Measurements from ENCODE around the gene NEIL3. TPM values are rescaled to one million over a fixed set of nuclear protein-coding genes. Genes with fewer than 3 reads are reported as not detected.

Gene NEIL3
- total and polyA plus RNA-seq, 2 of the 8 experiments (the other 6 are each of a cell fraction or from before 2014, with no cell fraction given): 5.5 to 11.0 TPM

DNA sequence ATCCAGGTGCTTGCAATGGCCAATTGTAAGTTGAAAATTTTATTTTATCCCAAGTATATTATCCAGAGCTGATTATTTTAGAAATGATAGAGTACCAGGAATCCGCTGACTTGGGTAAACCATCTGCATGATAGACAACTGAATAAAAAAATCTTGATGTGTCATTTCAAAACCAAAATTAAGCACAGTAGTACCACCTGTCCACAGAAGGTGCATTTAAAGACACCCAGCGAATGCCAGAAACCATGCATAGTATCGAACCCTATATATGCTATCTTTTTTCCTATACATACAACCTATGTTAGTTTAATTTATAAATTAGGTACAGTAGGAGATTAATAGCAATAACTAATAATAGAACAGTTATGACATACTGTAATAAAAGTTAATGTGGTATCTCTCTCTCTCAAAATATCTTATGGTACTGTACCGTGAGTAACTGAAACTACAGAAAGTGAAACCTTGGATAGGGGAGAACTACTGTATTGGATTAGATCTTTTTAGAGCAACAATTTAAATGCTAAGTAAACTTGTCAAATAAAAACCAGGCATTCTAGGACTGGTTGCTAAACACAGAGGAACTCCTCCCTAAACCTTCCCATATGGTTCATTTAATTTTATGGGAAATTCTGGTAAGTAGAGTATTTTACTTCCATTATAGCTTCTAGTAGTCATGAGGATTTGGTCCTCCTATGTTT lies 6.2 kb downstream of the NEIL3 start (continued):
- TF ChIP-seq, protein P1, sequence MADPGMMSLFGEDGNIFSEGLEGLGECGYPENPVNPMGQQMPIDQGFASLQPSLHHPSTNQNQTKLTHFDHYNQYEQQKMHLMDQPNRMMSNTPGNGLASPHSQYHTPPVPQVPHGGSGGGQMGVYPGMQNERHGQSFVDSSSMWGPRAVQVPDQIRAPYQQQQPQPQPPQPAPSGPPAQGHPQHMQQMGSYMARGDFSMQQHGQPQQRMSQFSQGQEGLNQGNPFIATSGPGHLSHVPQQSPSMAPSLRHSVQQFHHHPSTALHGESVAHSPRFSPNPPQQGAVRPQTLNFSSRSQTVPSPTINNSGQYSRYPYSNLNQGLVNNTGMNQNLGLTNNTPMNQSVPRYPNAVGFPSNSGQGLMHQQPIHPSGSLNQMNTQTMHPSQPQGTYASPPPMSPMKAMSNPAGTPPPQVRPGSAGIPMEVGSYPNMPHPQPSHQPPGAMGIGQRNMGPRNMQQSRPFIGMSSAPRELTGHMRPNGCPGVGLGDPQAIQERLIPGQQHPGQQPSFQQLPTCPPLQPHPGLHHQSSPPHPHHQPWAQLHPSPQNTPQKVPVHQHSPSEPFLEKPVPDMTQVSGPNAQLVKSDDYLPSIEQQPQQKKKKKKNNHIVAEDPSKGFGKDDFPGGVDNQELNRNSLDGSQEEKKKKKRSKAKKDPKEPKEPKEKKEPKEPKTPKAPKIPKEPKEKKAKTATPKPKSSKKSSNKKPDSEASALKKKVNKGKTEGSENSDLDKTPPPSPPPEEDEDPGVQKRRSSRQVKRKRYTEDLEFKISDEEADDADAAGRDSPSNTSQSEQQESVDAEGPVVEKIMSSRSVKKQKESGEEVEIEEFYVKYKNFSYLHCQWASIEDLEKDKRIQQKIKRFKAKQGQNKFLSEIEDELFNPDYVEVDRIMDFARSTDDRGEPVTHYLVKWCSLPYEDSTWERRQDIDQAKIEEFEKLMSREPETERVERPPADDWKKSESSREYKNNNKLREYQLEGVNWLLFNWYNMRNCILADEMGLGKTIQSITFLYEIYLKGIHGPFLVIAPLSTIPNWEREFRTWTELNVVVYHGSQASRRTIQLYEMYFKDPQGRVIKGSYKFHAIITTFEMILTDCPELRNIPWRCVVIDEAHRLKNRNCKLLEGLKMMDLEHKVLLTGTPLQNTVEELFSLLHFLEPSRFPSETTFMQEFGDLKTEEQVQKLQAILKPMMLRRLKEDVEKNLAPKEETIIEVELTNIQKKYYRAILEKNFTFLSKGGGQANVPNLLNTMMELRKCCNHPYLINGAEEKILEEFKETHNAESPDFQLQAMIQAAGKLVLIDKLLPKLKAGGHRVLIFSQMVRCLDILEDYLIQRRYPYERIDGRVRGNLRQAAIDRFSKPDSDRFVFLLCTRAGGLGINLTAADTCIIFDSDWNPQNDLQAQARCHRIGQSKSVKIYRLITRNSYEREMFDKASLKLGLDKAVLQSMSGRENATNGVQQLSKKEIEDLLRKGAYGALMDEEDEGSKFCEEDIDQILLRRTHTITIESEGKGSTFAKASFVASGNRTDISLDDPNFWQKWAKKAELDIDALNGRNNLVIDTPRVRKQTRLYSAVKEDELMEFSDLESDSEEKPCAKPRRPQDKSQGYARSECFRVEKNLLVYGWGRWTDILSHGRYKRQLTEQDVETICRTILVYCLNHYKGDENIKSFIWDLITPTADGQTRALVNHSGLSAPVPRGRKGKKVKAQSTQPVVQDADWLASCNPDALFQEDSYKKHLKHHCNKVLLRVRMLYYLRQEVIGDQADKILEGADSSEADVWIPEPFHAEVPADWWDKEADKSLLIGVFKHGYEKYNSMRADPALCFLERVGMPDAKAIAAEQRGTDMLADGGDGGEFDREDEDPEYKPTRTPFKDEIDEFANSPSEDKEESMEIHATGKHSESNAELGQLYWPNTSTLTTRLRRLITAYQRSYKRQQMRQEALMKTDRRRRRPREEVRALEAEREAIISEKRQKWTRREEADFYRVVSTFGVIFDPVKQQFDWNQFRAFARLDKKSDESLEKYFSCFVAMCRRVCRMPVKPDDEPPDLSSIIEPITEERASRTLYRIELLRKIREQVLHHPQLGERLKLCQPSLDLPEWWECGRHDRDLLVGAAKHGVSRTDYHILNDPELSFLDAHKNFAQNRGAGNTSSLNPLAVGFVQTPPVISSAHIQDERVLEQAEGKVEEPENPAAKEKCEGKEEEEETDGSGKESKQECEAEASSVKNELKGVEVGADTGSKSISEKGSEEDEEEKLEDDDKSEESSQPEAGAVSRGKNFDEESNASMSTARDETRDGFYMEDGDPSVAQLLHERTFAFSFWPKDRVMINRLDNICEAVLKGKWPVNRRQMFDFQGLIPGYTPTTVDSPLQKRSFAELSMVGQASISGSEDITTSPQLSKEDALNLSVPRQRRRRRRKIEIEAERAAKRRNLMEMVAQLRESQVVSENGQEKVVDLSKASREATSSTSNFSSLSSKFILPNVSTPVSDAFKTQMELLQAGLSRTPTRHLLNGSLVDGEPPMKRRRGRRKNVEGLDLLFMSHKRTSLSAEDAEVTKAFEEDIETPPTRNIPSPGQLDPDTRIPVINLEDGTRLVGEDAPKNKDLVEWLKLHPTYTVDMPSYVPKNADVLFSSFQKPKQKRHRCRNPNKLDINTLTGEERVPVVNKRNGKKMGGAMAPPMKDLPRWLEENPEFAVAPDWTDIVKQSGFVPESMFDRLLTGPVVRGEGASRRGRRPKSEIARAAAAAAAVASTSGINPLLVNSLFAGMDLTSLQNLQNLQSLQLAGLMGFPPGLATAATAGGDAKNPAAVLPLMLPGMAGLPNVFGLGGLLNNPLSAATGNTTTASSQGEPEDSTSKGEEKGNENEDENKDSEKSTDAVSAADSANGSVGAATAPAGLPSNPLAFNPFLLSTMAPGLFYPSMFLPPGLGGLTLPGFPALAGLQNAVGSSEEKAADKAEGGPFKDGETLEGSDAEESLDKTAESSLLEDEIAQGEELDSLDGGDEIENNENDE (IDR thresholded peaks at IDR 0.05; ENCODE audit: insufficient replicate concordance, low read length): no peak
- TF ChIP-seq RFX5 (IDR thresholded peaks at IDR 0.05; ENCODE audit: borderline replicate concordance, low read depth, low read length) (no peak), SIX5 (IDR thresholded peaks at IDR 0.05; ENCODE audit: low read depth, low read length) (no peak)
- TF ChIP-seq, protein P2, sequence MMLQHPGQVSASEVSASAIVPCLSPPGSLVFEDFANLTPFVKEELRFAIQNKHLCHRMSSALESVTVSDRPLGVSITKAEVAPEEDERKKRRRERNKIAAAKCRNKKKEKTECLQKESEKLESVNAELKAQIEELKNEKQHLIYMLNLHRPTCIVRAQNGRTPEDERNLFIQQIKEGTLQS (IDR thresholded peaks at IDR 0.05; ENCODE audit: insufficient read depth, low read depth, low read length): no peak

All from H1 (cell line).